HG02884 (cell line): ENCODE measurements around the gene KREMEN2.
"Not testable (repeated sequence)": the region's sequence is repeated elsewhere in the genome, so short reads cannot be mapped to it uniquely, and the experiment has no call there.

ENCODE experiments used
- ATAC-seq: cut with Tn5 transposase; IDR thresholded peaks from one replicate; pipeline ENCODE4 v1.9.1; 2021; ENCODE audit warnings: mild to moderate bottlenecking, moderate library complexity; ENCODE audit not compliant: unreplicated experiment

The KREMEN2 gene

DNA sequence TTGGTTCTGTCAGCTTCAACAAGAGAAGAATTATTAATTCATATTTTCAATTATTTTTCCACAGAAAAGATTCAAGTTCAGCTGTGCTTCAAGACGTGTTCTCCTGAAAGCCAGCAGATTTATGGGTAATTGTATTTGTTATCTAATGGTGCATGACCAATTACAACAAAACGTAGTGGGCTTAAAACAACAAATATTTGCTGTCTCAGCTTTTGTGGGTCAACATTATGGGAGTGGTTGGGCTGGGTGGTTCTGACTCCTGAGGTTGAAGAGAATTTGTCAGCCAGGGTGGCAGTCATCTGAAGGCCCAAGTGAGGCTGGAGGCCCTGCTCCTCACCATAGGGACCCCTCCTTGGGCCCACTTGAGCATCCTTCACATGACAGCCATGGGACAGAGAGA, 24.1 kb upstream of the KREMEN2 start:
- ATAC-seq, result no peak

DNA sequence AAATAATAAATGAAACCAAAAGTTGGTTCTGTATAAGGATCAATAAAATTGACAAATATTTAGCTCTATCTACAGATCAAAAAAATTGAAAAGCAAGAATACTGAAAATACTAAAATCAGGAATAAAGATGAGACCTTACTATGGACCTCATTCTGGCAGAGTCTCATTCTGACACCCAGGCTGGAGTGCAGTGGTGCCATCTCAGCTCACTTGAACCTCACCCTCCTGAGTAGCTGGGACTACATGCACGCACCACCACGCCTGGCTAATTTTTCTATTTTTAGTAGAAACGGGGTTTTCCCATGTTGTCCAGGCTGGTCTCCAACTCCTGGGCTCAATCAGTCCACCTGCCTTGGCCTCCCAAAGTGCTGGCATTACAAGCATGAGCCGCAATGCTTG, 22.0 kb upstream of the KREMEN2 start:
- no peak for ATAC-seq

DNA sequence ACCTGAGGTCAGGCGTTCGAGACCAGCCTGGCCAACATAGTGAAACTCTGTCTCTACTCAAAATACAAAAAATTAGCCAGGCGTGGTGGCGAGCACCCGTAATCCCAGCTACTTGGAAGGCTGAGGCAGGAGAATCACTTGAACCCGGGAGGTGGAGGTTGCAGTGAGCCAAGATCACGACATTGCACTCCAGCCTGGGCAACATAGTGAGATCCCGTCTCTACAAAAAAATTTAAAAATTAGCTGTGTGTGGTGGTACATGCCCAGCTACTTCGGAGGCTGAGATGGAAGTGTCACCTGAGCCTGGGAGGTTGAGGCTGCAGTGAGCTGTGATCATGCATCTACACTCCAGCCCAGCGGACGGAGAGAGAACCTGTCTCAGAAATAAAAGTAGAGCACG, 20.4 kb upstream of the KREMEN2 start:
- not testable (repeated sequence) for ATAC-seq

DNA sequence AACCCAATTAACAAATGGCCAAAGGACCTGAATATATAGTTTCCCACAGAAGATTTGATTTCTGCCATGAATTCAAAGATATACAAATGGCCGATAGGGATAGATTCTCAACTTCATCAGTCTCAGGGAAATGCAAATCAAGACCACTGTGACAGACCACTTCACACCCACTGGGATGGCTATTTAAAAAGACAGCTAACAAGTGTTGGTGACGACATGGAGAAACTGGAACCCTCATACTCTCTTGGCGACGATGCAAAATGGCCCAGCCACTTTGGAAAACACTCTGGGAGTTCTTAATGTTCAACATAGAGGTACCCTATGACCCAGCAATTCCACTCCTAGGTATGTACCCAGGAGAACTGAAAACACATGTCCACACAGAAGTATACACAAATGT, 17.4 kb upstream of the KREMEN2 start:
- ATAC-seq, result no peak

DNA sequence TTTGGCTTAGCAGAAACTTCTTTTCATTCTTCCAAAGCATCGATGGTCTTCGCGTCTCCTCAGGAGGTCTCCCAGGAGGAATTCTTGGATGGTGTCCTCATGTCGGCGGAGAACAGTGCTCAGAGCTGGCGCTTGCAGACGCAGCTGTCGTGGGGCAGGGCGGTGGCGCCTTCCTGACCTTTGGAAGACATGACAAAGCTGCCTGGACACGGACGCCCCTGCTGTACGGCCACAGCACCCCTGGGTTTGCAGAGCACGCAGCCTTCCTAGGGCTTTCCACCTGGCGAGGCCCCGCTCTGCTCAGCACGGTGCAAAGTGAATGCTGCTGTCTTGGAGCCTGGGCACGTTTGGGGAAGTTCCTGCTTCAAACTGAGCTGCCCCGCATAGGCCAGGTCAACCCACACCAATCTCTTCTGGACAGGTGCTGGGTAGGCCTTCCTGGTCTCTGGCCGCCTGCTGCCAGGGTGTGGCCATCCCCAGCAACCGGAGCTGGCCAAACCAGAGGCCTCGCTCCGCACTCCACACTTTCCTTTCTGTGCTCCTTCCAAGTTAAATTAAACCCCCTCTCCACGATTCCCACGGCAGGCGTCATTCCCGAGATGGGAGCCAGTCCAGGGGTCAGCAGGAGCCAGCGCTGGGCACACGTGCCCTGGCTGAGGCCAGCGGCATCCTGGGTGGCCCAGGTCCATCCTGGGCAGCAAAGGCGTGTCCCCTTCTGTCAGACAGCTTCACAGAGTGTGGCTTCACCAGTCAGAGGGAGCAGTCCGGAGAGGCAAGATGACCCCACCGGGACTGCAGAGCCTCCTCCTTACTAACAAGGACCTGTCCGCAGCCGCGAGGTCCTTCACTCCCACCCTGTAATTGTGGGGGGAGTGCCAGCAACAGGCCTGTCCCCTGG, 15.0 kb upstream of the KREMEN2 start:
- ATAC-seq, result no peak

DNA sequence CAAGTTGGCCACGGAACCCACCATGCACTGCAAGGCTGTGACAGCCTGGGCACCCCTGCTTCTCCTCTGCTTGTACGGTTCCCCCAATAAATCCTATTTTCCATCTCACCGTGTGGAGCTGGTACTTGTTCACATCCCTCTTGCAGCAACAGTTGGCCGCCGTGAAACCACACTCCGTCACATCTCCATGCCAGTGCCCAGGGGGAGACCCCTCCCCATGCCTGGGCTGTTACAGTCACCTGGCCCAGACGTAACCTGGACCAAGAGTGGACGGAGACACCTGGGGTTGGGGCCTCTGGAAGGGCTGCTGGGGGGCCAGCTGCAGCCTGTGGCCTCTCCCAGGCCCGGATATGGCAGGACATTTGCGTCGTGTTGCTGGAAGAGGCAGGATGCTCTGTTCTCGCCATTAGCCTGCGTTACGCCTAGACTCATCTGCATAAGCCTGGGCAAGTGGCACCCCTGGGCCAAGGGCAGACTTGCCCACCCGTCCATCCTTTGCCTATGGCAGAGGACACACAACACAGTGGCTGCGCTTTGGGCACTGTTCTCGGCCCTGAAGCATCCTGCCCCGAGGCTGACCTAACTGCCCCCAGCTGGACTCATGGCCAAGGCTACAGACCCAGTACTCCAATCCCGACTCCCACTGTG, 14.2 kb upstream of the KREMEN2 start:
- ATAC-seq, result no peak

DNA sequence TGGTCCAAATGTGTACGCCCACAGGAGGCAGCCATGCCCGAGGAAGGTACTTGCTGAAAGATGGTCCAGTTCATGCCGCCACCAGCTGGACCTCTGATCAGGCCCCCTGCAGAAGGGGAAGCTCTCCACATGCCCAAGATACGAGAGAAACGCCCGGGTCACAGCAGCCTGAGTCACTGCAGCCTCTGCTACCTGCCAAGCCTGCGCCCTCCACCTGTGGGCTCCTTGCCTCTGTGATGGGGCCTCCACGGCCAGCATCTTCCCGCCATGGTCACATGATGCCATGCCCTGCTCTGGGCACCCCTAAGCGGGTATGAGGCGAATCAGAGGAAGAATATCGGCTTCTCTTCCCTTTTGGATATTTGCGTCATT, 13.7 kb upstream of the KREMEN2 start:
- ATAC-seq, result no peak

DNA sequence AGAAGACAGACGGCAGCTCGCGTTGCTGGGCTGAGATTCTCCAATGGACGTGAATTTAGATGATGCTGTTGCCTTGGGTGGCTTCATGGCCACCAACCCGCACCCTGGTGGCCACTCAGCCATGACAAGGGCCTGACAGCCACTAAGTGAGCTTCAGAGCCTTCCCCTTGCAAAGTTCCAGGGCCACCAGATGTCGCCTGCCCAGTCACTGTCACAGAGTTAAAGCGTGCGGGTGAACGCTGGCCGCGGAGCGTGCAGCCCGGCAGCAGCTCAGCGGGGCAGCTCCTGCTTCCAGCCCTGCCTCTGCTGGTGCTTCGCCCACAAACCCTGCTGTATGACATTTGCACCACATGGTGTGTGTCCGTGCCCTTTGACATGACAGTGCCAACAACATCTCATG, 13.3 kb upstream of the KREMEN2 start:
- ATAC-seq, result no peak

DNA sequence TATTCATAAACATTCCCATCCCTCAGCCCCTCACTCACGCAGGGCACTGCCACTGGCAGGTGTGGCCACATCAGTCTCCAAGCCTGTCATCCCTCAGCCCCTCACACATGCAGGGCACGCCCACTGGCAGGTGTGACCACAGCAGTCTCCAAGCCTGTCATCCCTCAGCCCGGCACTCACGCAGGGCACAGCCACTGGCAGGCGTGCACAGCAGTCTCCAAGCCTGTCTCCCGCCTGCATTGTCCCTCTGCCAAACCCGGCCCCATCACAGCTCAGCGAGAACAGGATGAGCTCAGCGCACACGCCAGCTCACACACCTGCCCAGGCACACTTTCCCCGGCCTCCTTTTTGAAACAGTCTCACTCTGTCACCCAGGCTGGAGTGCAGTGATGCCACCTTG, 11.4 kb upstream of the KREMEN2 start:
- no peak for ATAC-seq

DNA sequence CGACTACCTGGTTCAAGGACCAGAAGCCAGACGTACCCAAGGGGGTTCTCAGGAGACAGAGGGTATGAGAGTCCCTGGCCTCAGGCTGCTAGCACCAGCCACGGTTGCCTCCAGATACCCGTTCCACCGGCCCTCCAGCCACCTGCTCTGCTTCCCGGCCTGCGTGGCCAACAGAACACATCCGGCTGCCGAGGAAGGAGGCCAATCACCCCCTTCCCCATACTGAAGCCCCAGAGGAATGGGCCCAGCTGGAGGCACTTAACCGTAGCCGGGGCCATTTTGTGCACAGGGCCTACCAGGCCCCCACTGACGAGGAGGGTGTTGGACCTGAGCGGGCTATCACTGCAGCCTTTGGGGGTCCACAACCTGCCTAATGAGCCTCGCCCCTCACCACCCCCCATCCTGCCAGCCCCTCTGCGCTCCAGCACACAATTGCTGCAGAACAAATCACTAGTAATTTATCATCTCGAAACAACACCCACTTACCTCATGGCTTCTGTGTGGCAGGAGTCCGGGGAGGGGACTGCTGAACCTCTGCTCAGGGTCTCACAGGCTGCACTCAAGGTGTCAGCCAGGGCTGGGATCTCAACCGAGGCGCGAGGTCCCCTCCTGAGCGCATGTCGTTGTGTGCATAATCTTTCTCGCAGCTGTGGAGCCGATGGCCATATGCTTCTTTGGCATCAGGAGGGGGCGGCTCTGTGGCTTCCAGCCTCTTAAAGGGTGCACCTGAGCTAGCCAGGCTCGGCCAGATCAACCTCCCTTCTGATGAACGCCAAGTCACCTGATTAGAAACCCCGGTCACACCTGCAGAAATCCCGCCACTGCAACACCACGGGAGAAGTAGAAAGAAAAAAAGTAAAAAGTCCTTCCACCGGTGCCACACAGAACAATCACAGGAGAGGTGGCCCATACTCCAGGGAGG, 10.1 kb upstream of the KREMEN2 start:
- no peak for ATAC-seq

DNA sequence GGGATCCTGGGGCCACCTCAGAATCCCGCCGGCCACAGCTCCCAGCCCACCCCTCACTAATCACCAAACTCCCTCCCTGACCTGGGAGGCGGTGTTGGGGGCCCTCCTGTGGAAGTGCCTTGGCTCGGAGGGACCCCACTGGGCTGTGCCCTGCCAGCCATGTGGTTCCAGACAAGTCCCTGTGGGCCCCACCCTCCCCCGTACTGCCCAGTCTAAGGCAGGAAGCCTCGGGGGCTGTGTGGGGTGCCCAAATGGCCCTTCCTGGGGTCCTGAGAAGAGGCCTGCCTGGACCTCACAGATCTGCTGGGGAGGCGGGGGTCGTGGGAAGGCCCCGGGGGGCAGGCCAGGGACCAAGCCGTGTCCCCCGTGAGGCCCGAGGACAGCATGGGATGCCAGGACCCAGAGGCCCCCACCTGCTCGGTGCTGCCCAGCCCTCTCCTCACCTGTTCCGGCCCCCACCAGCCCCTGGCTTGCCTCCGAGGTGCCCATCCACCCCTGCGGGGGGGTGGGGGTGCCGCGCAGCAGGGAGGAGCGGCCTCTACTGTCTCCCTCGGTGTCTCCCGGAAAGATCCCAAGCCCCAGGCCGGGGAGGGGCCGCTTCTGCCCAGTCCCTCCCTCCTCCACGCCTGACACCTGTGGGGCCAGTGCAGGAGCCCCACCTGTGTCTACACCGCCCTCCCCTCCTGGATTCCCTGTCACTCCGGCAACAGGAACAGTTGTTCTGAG, 9.3 kb upstream of the KREMEN2 start:
- ATAC-seq, result no peak

DNA sequence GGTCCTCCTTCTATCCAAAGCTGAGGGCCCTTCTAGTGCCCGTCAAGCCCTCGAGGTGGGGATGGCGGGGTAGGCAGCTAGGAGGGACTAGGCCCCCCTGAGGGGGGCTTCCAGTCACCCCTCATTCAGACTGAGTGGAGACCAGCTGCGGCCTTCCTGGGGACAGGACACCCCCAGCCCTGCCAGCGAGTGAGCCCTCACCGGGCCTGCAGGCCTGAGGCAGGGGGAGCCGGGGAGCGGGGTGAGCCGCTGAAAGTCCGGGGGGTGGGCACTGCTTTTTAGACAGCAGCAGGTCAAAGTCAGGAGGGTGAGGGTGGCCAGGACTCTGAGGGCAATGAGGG, 8.7 kb upstream of the KREMEN2 start:
- ATAC-seq, result no peak

DNA sequence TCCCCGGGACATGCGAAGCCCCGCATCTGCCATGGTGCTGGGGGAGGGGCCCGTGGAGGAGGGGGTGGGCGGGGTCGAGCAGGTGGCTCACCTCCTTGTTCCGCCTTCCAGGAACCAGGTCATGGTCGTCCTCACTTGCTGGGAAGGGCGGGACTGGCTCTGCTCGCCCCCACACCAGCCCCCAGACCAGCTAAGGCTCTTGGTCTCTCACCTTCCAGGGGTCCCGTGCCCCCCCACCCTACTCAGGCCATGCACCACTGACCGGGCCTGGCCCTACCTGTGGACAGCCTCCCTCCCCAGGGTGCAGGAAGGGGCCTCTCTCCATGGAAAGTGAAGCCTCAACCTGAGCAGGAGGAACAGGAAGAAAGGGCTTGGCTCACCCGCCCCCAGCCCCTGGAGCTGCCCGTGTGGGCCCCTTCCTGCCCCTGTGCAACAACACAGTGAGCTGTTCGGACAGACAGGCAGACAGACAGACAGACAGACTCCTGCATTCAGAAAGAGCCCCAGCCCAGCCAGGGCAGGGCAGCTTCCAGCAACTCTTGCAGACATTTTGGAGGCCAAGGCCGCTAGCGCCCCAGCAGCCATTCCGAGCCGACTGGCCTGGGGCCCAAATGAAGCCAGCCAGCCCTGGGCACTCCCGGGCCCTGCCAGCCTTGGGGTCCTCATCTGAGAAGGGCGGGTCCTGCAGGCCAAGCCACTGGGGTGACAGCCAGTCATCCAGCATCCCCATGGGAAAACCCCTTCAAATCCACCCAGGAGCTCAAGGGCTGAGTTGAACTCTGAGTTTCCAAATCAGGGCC, 8.1 kb upstream of the KREMEN2 start:
- ATAC-seq, result no peak

DNA sequence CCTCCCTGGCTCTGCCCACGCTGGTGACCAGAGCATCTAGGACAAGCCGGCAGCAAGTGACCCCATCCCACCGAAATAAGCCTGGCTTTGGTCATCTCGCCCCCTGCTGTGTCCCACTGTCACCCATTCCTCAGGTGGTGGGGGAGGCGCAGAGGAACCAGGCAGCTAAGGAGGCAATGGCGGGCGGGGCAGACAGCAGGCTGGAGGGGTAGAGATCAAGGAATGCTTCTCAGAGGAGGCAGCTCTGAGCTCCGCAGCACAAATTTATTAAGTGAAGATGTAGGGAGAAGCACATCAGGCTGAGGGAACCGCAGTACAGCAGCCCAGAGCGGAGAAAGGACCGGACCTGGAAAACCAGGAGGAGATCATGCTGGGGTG, 7.5 kb upstream of the KREMEN2 start:
- no peak for ATAC-seq

DNA sequence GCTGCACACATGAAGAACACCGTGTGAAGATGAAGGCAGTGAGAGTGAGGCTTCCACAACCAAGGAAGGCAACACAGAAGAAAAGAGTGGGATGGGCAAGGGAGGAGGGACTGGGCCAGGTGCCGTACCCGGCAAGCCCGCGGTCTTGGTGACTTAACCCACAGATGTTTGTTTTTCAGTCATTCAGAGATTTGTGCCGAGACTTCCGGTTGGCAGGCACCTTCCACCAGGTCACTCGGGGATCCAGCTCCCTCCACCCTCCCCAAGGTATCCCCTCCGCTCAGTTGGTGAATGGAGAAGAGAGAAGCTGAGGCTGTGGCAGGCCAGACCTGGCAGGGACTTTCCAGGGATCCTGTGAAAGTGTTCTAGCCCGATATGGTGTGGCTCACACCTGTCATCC, 4.9 kb upstream of the KREMEN2 start:
- ATAC-seq, result no peak

DNA sequence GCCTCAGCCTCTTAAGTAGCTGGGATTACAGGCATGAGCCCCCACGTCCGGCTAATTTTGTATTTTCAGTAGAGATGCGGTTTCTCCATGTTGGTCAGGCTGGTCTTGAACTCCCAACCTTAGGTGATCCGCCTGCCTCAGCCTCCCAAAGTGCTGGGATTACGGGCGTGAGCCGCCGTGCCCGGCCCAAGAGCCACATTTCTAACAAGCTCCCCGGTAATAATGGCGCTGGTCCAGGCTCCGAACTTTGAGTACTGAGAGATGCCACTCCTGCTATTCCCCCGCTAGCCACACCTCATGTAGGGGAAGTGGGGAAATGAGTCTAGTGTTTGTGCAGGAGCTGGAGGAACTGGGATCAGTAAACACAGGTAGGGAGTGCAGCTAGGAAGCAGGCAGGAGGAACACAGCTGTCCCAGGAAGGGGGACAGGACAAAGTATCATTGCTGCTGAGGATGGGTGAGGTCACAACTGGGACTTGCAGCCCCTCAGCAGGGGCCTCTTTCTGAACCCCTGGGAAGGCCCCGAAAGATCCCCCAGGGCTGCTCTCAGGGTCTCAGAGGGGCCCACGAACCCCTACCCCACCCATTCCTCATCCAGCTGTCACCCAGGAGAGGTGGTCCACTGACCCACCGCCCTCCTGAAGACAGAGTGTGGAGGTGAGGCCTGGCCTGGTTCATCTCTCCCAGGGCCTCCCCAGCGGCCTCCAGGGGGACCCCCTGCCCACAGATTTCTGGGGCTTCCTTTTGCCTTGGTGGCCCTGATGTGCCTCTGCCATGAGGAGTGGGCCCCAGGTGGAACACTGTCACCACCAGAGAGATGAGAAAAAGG, 3.7 kb upstream of the KREMEN2 start:
- no peak for ATAC-seq

DNA sequence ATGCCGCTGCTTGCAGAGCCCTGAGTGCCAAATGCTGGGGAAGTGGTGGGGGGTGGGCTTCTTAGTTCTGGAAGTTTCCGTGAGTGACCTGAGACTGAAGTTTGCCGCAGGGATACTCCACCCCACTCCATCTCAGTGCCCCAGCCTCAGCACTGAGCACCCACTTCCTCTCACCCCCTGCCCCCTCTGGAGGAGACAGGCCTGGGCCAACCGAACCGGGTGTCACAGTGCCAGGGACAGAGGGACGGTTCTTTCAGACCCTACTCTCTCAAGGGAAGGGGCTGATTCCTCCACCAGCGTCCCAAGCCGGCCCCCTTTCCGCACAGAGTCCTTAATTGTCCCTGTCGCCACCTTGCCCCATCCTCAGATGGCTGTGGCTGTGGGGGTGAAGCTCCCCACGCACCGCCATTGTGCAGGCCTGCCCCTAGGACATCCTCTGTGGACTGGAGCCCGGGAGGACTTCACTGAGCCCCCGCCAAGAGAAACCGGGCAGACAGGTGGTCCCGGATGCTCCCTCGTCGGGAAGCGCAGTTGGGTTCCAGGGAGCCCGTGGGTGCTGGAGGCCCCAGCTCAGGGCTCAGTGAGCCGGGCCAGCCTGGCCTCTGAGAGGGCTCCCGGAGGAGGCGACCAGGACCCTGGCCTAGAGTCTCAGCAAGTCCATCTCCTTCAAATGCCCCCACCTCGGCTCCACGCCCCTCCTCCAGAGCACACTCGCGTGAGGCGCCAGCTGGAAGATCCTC, 1.6 kb upstream of the KREMEN2 start:
- ATAC-seq, result no peak

DNA sequence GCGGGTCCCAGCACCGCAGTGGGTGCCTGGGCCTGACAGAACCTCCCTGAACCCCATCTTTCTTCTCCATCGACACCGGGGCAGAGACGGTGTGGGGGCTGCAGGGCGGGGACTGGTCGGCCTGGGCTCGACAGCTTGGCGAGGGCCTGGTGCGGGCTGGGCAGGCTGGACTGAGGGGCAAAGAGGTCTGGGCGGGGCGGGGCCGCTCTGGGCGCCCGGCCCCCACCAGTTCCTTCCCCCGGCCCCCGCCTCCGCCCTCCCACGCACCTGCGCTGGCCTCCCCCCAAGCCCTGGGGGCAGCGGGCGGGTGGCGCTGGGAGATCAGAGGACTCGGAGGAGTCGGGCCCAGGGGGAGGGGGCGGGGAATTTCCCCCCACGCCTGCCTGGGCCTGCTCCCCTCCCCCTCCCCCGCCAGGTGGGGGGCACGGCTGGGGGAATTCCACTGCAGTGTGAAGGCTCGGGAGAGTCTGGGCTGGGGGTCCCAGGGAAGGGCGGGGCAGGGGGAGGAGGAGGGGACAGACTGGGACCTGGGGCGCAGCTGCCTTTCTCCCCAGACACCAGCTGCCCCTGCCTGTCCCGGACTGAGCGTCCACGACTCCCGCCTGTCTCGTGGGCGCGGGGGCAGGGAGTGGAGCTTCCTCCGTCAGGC, 877 bp upstream of the KREMEN2 start:
- no peak for ATAC-seq
